ENCODE results near the gene SPTLC3.

DNA sequence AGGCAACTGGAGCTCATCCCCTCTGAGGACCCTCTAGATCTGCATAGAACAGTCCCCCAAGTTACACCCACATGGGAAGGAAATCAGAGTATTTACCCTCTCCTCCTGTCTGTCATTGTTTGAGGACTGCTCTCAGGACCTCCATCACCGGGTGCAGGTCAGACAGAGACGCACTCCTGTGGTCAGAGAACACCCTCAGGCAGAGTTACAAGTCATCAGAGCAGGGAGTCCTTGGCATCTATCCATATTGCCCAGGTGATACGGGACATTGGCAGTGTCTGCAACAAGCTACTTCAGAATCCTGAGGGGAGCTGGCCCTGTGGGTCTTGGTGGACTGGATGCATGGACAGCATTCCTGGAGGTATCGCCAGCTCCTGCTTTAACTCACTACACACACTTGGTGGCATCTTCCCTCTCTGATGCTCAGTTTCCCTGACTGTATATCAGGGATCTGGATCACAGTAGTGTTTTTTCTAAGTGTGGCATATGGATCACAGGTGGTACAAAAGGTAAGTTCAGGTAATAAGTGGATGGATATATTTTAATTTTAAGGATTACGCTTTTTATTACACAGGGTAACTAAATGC lies 197.2 kb downstream of the SPTLC3 start:
- TF ChIP-seq, protein P1, sequence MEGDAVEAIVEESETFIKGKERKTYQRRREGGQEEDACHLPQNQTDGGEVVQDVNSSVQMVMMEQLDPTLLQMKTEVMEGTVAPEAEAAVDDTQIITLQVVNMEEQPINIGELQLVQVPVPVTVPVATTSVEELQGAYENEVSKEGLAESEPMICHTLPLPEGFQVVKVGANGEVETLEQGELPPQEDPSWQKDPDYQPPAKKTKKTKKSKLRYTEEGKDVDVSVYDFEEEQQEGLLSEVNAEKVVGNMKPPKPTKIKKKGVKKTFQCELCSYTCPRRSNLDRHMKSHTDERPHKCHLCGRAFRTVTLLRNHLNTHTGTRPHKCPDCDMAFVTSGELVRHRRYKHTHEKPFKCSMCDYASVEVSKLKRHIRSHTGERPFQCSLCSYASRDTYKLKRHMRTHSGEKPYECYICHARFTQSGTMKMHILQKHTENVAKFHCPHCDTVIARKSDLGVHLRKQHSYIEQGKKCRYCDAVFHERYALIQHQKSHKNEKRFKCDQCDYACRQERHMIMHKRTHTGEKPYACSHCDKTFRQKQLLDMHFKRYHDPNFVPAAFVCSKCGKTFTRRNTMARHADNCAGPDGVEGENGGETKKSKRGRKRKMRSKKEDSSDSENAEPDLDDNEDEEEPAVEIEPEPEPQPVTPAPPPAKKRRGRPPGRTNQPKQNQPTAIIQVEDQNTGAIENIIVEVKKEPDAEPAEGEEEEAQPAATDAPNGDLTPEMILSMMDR (IDR thresholded peaks at IDR 0.05; ENCODE audit: low read depth, low read length, poor library complexity, severe bottlenecking) = no peak
- no peak for TF ChIP-seq EZH2phosphoT487 (IDR thresholded peaks at IDR 0.05; ENCODE audit: borderline replicate concordance, low read length)
